HG03558 (cell line): ENCODE results near the gene TIMM17A.
"Not testable (repeated sequence)": the region's sequence is repeated elsewhere in the genome, so short reads cannot be mapped to it uniquely, and the experiment has no call there.

ENCODE experiments used
- ATAC-seq: cut with Tn5 transposase; IDR thresholded peaks from one replicate; pipeline ENCODE4 v1.9.1; 2021; ENCODE audit warnings: moderate number of reproducible peaks; ENCODE audit not compliant: unreplicated experiment; ENCODE audit errors: extremely low read depth

The TIMM17A gene

GRCh38 chr1:202012544-202013478 is 57.5 kb downstream of the TIMM17A start:
- ATAC-seq = no peak

GRCh38 chr1:202013603-202014002 is 58.3 kb downstream of the TIMM17A start:
- no peak for ATAC-seq

- no peak for ATAC-seq
These were observed 58.8 kb downstream of the TIMM17A start for GRCh38 chr1:202014060-202014459.

GRCh38 chr1:202014915-202015661 is 59.8 kb downstream of the TIMM17A start:
- ATAC-seq = no peak

GRCh38 chr1:202015662-202015937 is 60.3 kb downstream of the TIMM17A start:
- ATAC-seq = no peak

- no peak for ATAC-seq
These were observed 60.9 kb downstream of the TIMM17A start for GRCh38 chr1:202016022-202016810.

- no peak for ATAC-seq
These were observed 61.8 kb downstream of the TIMM17A start for GRCh38 chr1:202016811-202017748.

- ATAC-seq = no peak
These were observed 62.6 kb downstream of the TIMM17A start for GRCh38 chr1:202017749-202018467.

GRCh38 chr1:202018468-202019234 is 63.3 kb downstream of the TIMM17A start:
- ATAC-seq = no peak

GRCh38 chr1:202019235-202019558 is 63.9 kb downstream of the TIMM17A start:
- ATAC-seq = not testable (repeated sequence)
